MM.1S (cell line): ENCODE data around the gene ATP8A1.

ENCODE experiments used
- DNase-seq: peaks from one replicate; pipeline ENCODE4 v3.0.0-alpha.2; 2015
- H2AFZ ChIP-seq: fragments of 300-600 bp; sonication (generic); 2 replicates; pipeline ENCODE4 v1.6.0; 2016; ENCODE audit warnings: antibody characterized with exemption, low read length
- H3F3A ChIP-seq: fragments of 300-600 bp; sonication (generic); 2 replicates; pipeline ENCODE4 v1.6.1; 2016; ENCODE audit warnings: mild to moderate bottlenecking, antibody characterized with exemption, low read length, moderate library complexity, mixed read lengths; ENCODE audit not compliant: insufficient read depth
- H3K27ac ChIP-seq: fragments of 300-600 bp; sonication (generic); 2 replicates; pipeline ENCODE4 v1.5.1; 2016; ENCODE audit warnings: mild to moderate bottlenecking, low read length
- H3K27me3 ChIP-seq: fragments of 300-600 bp; sonication (generic); replicated peaks from 2 replicates; pipeline ENCODE4 v1.6.0; 2016; ENCODE audit warnings: low read length; ENCODE audit not compliant: insufficient read depth
- H3K36me3 ChIP-seq: fragments of 300-600 bp; sonication (generic); replicated peaks from 2 replicates; pipeline ENCODE4 v1.6.1; 2016; ENCODE audit warnings: mild to moderate bottlenecking, low read length, mixed read lengths; ENCODE audit not compliant: insufficient read depth
- H3K4me1 ChIP-seq: fragments of 300-600 bp; sonication (generic); 2 replicates; pipeline ENCODE4 v1.6.1; 2016; ENCODE audit warnings: low read length, mixed read lengths
- H3K4me2 ChIP-seq: fragments of 300-600 bp; sonication (generic); 2 replicates; pipeline ENCODE4 v1.6.0; 2016; ENCODE audit warnings: low read depth, low read length
- H3K4me3 ChIP-seq: fragments of 300-600 bp; sonication (generic); 2 replicates; pipeline ENCODE4 v1.5.1; 2016; ENCODE audit warnings: low read length, mixed read lengths
- H3K79me2 ChIP-seq: fragments of 300-600 bp; sonication (generic); 2 replicates; pipeline ENCODE4 v1.6.1; 2016; ENCODE audit warnings: mixed run types, low read length, mixed read lengths
- H3K9ac ChIP-seq: fragments of 300-600 bp; sonication (generic); 2 replicates; pipeline ENCODE4 v1.6.1; 2016; ENCODE audit warnings: low read length, mixed read lengths
- H3K9me2 ChIP-seq: fragments of 300-600 bp; sonication (generic); replicated peaks from 2 replicates; pipeline ENCODE4 v1.6.1; 2016; ENCODE audit warnings: mild to moderate bottlenecking, low read length, mixed read lengths; ENCODE audit not compliant: insufficient read depth
- H3K9me3 ChIP-seq: fragments of 300-600 bp; sonication (generic); replicated peaks from 2 replicates; pipeline ENCODE4 v1.6.1; 2016; ENCODE audit warnings: mild to moderate bottlenecking, low read length, mixed read lengths; ENCODE audit not compliant: insufficient read depth
- H4K20me1 ChIP-seq: fragments of 300-600 bp; sonication (generic); 2 replicates; pipeline ENCODE4 v1.6.1; 2016; ENCODE audit warnings: mild to moderate bottlenecking, low read length, moderate library complexity, mixed read lengths; ENCODE audit not compliant: insufficient read depth
- EZH2 ChIP-seq: fragments of 300-600 bp; sonication (generic); optimal IDR thresholded peaks from 2 replicates; pipeline ENCODE3; 2017; ENCODE audit warnings: low read depth, mild to moderate bottlenecking, antibody characterized with exemption, low read length, mixed read lengths
- EZH2phosphoT487 ChIP-seq: fragments of 300-600 bp; sonication (generic); IDR thresholded peaks from 2 replicates; pipeline ENCODE4 v1.6.1; 2018; ENCODE audit warnings: antibody characterized with exemption, low read length
- TF ChIP-seq, protein P1 (sequence below): fragments of 300-600 bp; sonication (generic); IDR thresholded peaks from 2 replicates; pipeline ENCODE4 v1.5.1; 2016; ENCODE audit warnings: antibody characterized with exemption, low read length, mixed read lengths

The ATP8A1 gene

DNA sequence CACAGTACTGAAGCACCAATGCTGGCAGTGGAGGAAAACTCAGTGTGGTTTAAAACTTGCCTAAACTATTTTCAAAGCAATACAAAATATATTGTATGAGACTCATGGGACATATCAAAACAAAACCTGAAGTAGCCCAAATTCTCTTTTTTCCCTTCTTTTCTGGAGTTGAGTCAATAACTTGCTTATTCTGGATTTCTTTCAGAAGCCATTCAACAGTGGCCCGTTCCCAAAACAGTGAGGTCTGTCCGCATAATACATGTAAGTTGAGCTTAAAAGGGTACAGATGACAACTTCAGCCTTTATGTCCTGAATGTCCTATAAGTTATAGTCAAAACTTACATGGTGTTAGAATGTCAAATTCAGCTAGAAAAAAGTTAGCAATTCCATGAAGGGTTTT lies 158.9 kb downstream of the ATP8A1 start:
- TF ChIP-seq, protein P1, sequence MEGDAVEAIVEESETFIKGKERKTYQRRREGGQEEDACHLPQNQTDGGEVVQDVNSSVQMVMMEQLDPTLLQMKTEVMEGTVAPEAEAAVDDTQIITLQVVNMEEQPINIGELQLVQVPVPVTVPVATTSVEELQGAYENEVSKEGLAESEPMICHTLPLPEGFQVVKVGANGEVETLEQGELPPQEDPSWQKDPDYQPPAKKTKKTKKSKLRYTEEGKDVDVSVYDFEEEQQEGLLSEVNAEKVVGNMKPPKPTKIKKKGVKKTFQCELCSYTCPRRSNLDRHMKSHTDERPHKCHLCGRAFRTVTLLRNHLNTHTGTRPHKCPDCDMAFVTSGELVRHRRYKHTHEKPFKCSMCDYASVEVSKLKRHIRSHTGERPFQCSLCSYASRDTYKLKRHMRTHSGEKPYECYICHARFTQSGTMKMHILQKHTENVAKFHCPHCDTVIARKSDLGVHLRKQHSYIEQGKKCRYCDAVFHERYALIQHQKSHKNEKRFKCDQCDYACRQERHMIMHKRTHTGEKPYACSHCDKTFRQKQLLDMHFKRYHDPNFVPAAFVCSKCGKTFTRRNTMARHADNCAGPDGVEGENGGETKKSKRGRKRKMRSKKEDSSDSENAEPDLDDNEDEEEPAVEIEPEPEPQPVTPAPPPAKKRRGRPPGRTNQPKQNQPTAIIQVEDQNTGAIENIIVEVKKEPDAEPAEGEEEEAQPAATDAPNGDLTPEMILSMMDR, result no peak
- TF ChIP-seq EZH2 (no peak), EZH2phosphoT487 (no peak)
- DNase-seq, result no peak
- Histone ChIP-seq H3K4me2 (no peak overlapping the region), H3F3A (no peaks in the 10 kb centered on the region), H3K27me3 (no peaks in the 10 kb centered on the region), H3K9ac (no peak overlapping the region), H3K36me3 (no peaks in the 10 kb centered on the region), H3K4me3 (no peak overlapping the region), H3K4me1 (no peaks in the 10 kb centered on the region), H3K9me3 (no peaks in the 10 kb centered on the region), H3K9me2 (no peaks in the 10 kb centered on the region), H3K79me2 (no peaks in the 10 kb centered on the region), H3K27ac (no peak overlapping the region), H4K20me1 (no peaks in the 10 kb centered on the region), H2AFZ (no peak overlapping the region)

DNA sequence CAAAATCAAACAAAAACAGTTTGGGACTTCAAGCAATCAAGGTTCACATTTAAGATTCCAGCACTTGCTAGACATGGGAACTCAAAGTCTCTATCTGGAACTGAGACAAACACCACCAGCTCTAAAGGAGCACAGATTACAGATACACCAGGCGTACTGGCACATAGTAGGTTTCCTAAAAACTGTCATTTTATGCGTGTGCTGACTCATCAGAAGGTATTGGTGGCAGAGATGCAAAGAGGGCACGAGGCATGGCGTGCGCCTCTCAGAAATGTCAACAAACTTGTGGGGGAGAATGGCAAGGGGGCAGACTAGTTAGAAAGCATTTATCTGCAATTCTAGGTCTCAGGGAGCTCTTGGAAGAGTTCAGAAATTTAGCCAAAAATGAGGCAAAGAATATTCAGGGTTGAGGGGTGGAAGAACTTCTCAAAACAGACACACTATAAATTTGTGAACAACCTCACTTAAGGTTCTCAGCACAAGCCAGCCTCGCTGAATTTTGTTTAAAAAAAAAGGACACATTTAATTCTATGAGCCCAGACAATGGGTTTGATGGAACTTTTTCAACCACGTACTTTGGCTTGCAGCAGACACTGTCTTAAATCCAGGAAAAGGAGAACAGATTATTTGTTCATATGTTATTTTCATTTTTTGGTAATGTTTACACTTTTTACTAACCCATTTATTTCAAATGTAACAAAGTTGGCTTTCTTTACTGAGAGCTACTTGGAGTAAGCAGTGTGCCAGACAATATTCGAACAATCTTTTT lies 159.6 kb downstream of the ATP8A1 start:
- Histone ChIP-seq H3K79me2 (no peaks in the 10 kb centered on the region), H3K9ac (no peak overlapping the region), H3K4me3 (no peak overlapping the region), H3K4me1 (no peaks in the 10 kb centered on the region), H3F3A (no peaks in the 10 kb centered on the region), H4K20me1 (no peaks in the 10 kb centered on the region), H2AFZ (no peak overlapping the region), H3K27ac (no peak overlapping the region), H3K27me3 (no peaks in the 10 kb centered on the region), H3K4me2 (no peak overlapping the region), H3K9me2 (no peaks in the 10 kb centered on the region), H3K36me3 (no peaks in the 10 kb centered on the region), H3K9me3 (no peaks in the 10 kb centered on the region)
- no peak for TF ChIP-seq EZH2phosphoT487
- TF ChIP-seq EZH2, result no peak
- TF ChIP-seq, protein P1, result no peak
- DNase-seq, result no peak

DNA sequence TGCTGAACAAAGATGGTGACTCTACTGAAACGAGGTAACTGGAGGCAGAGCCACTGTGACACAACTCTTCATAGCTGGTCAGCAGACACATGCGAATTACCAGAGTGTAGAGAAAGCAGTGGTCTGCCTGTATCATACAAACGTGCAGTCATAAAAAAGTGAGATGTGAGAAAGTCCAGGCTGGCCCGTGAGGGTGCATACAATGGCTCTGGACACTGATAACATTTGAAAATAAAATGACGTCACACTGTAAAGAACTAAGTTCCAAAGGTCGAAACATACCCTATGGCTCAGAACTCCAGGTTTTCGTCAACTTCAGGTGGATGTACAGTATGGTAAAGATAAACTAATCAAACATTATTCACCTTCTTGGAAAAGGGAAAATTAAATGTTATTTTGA lies 163.9 kb downstream of the ATP8A1 start:
- no peak for DNase-seq
- peaks cover 34% of the 10 kb centered on the region for H3K4me1 ChIP-seq
- H3K4me3 ChIP-seq, result no peak overlapping the region
- H3K9me2 ChIP-seq, result no peaks in the 10 kb centered on the region
- H3K4me2 ChIP-seq, result no peak overlapping the region
- TF ChIP-seq, protein P1, result no peak
- TF ChIP-seq EZH2phosphoT487, result no peak
- TF ChIP-seq EZH2, result no peak
- no peaks in the 10 kb centered on the region for H3K79me2 ChIP-seq
- 0 out of 2 replicates have a peak, but pooled peaks cover 3% of the 10 kb centered on the region for H4K20me1 ChIP-seq
- H3K9me3 ChIP-seq, result no peaks in the 10 kb centered on the region
- no peak overlapping the region for H3K9ac ChIP-seq
- no peaks in the 10 kb centered on the region for H3K27me3 ChIP-seq
- H3F3A ChIP-seq, result peaks cover 30% of the 10 kb centered on the region
- H2AFZ ChIP-seq, result no peak overlapping the region
- H3K27ac ChIP-seq, result no peak overlapping the region
- no peaks in the 10 kb centered on the region for H3K36me3 ChIP-seq
